Keratinocyte (primary cell): ENCODE results near the gene LRRC4C. TPM values are rescaled to one million over a fixed set of nuclear protein-coding genes. Genes with fewer than 3 reads are reported as not detected.

ENCODE experiments used
- DNase-seq: peaks from one replicate; pipeline ENCODE4 v3.0.0-alpha.2; 2011; ENCODE audit warnings: low read depth, missing footprints, low spot score
- FAIRE-seq: peaks from 2 replicates; lab custom pipeline; 2011; peaks lifted over from hg19 to GRCh38; lab: Jason Lieb, UNC
- H2AFZ ChIP-seq: 2 replicates; pipeline ENCODE4 v1.6.0; 2012; ENCODE audit warnings: low read length, control low read depth, inconsistent platforms; ENCODE audit not compliant: control insufficient read depth
- H3K27ac ChIP-seq: 2 replicates; pipeline ENCODE4 v1.5.1; 2011; ENCODE audit warnings: low read length; ENCODE audit not compliant: control insufficient read depth, insufficient read depth
- H3K27me3 ChIP-seq: 3 replicates; pipeline ENCODE4 v1.6.0; 2011; ENCODE audit warnings: low read length; ENCODE audit not compliant: control insufficient read depth, insufficient read depth; ENCODE audit errors: extremely low read depth
- H3K36me3 ChIP-seq, 2 experiments: 2 replicates in 1 of 2; 3 replicates in 1 of 2; pipeline ENCODE4 v1.5.1; 2011; ENCODE audit warnings: low read length in 2 of 2, mild to moderate bottlenecking in 1 of 2; ENCODE audit not compliant: control insufficient read depth in 2 of 2, insufficient read depth in 2 of 2; ENCODE audit errors: extremely low read depth in 1 of 2
- H3K4me1 ChIP-seq: 3 replicates; pipeline ENCODE4 v1.5.1; 2011; ENCODE audit warnings: low read length; ENCODE audit not compliant: control insufficient read depth, insufficient read depth; ENCODE audit errors: extremely low read depth
- H3K4me2 ChIP-seq: 3 replicates; pipeline ENCODE4 v1.6.0; 2011; ENCODE audit warnings: low read depth, low read length; ENCODE audit not compliant: control insufficient read depth, insufficient read depth; ENCODE audit errors: extremely low read depth
- H3K4me3 ChIP-seq, 3 experiments: fragments of 200-600 bp in 1 of 3; sonication (generic) in 1 of 3; 2 replicates in 2 of 3; 3 replicates in 1 of 3; pipeline ENCODE4 v1.5.1; 2011 to 2016; ENCODE audit warnings: low read length in 3 of 3, mild to moderate bottlenecking in 3 of 3, control low read depth in 2 of 3, inconsistent platforms in 1 of 3, low read depth in 1 of 3, mixed read lengths in 1 of 3, mixed run types in 1 of 3, moderate library complexity in 1 of 3; ENCODE audit not compliant: control insufficient read depth in 2 of 3, insufficient read depth in 2 of 3; ENCODE audit errors: extremely low read depth in 1 of 3
- H3K79me2 ChIP-seq: 2 replicates; pipeline ENCODE4 v1.6.0; 2012; ENCODE audit warnings: low read length; ENCODE audit not compliant: control insufficient read depth, insufficient read depth
- H3K9ac ChIP-seq: 3 replicates; pipeline ENCODE4 v1.6.0; 2011; ENCODE audit warnings: low read length; ENCODE audit not compliant: control insufficient read depth, insufficient read depth; ENCODE audit errors: extremely low read depth
- H3K9me1 ChIP-seq: 3 replicates; pipeline ENCODE4 v1.6.0; 2011; ENCODE audit warnings: low read length; ENCODE audit not compliant: control insufficient read depth, insufficient read depth; ENCODE audit errors: extremely low read depth
- H3K9me3 ChIP-seq: 2 replicates; pipeline ENCODE4 v1.5.1; 2012; ENCODE audit warnings: low read depth, low read length; ENCODE audit not compliant: control insufficient read depth
- H4K20me1 ChIP-seq: 3 replicates; pipeline ENCODE4 v1.6.0; 2011; ENCODE audit warnings: low read length; ENCODE audit not compliant: control insufficient read depth, insufficient read depth; ENCODE audit errors: extremely low read depth
- CTCF ChIP-seq, 3 experiments: IDR thresholded peaks in 1 of 3; conservative IDR thresholded peaks in 1 of 3; optimal IDR thresholded peaks in 1 of 3; 2 replicates in 2 of 3; 3 replicates in 1 of 3; pipeline versions ENCODE3 to v1.5.1; 2011; ENCODE audit warnings: low read length in 3 of 3, mild to moderate bottlenecking in 3 of 3, moderate library complexity in 2 of 3, control low read depth in 1 of 3, inconsistent platforms in 1 of 3; ENCODE audit not compliant: insufficient read depth in 2 of 3; ENCODE audit errors: extremely low read depth in 1 of 3
- EZH2 ChIP-seq: IDR thresholded peaks from one replicate; pipeline ENCODE4 v1.6.1; 2012; ENCODE audit warnings: inconsistent platforms, mild to moderate bottlenecking, low read length, moderate library complexity
- dilution Hi-C: fragments of 300-500 bp; cut with MboI; formaldehyde crosslinking; loops from one replicate; pipeline ENCODE4 v1.7.0; 2020; ENCODE audit warnings: low sequenced_read_pairs; ENCODE audit not compliant: extremely low pct_ligation_motif_present
- polyA plus RNA-seq, 5 experiments: library from polyadenylated mRNA; depleted of rRNA in 3 of 5; stranded (reverse) in 3 of 5; stranded (forward) in 1 of 5; unstranded in 1 of 5; fragments of >200 nt; gene quantifications; 1 replicate in 1 of 5; 2 replicates in 3 of 5; 3 replicates in 1 of 5; pipeline versions ENCODE4 v1.2.1 to v1.2.3, GENCODE V29; 2011 to 2012; ENCODE audit warnings: missing spikeins in 2 of 5, low read depth in 1 of 5, low replicate concordance in 1 of 5

LRRC4C gene
- polyA plus RNA-seq, 1 donor (not counting 4 experiments of a cell fraction or from before 2014, with no cell fraction given): not detected

- Histone ChIP-seq H3K27ac (no peak overlapping the region), H3K4me1 (no peaks in the 10 kb centered on the region), H3K9me1 (no peaks in the 10 kb centered on the region), H3K4me3 (no peak overlapping the region), H4K20me1 (no peaks in the 10 kb centered on the region), H3K4me2 (no peak overlapping the region), H3K9me3 (no peaks in the 10 kb centered on the region), H3K27me3 (no peaks in the 10 kb centered on the region), H2AFZ (no peak overlapping the region), H3K9ac (no peak overlapping the region), H3K36me3 (no peaks in the 10 kb centered on the region), H3K79me2 (no peaks in the 10 kb centered on the region)
- no peak for TF ChIP-seq CTCF (optimal IDR thresholded peaks at IDR 0.05 in 1 of 3, IDR thresholded peaks at IDR 0.05 in 1 of 3, conservative IDR thresholded peaks at IDR 0.05 in 1 of 3; ENCODE audit: extremely low read depth in 1 of 3, insufficient read depth in 2 of 3, low read length in 3 of 3)
- no peak for DNase-seq
- dilution Hi-C loops: no loop called here
- no peak for FAIRE-seq
These were observed 1230.8 kb downstream of the LRRC4C start for GRCh38 chr11:40228662-40229061.

GRCh38 chr11:40227730-40228129 lies 1231.7 kb downstream of the LRRC4C start:
- DNase-seq: no peak
- dilution Hi-C loops: no loop called here
- TF ChIP-seq EZH2 (no peak), CTCF (optimal IDR thresholded peaks at IDR 0.05 in 1 of 3, IDR thresholded peaks at IDR 0.05 in 1 of 3, conservative IDR thresholded peaks at IDR 0.05 in 1 of 3; ENCODE audit: extremely low read depth in 1 of 3, insufficient read depth in 2 of 3, low read length in 3 of 3) (no peak)
- H3K79me2 ChIP-seq: no peaks in the 10 kb centered on the region
- H3K27ac ChIP-seq: no peak overlapping the region
- H3K9me3 ChIP-seq: no peaks in the 10 kb centered on the region
- H3K27me3 ChIP-seq: no peaks in the 10 kb centered on the region
- no peak overlapping the region for H3K4me3 ChIP-seq
- H2AFZ ChIP-seq: no peak overlapping the region
- no peak overlapping the region for H3K4me2 ChIP-seq
- no peaks in the 10 kb centered on the region for H4K20me1 ChIP-seq
- no peaks in the 10 kb centered on the region for H3K36me3 ChIP-seq
- H3K4me1 ChIP-seq: no peaks in the 10 kb centered on the region
- H3K9ac ChIP-seq: no peak overlapping the region
- H3K9me1 ChIP-seq: no peaks in the 10 kb centered on the region
- FAIRE-seq: no peak
